PFSK-1 (cell line): ENCODE results near the gene GABRB3.

ENCODE experiments used
- FOXP2 ChIP-seq: optimal IDR thresholded peaks from 2 replicates; pipeline ENCODE3; 2011; ENCODE audit warnings: borderline replicate concordance, control low read depth, inconsistent platforms; ENCODE audit not compliant: insufficient read depth; ENCODE audit errors: extremely low read length, extremely low read depth
- REST ChIP-seq, 2 experiments: IDR thresholded peaks; 2 replicates each; pipeline versions ENCODE4 v1.6.1 to v1.8.0; 2011 to 2012; ENCODE audit warnings: low read depth in 2 of 2, low read length in 2 of 2, control low read depth in 1 of 2, inconsistent platforms in 1 of 2, mild to moderate bottlenecking in 1 of 2, moderate library complexity in 1 of 2; ENCODE audit not compliant: insufficient read depth in 1 of 2
- SIN3A ChIP-seq: IDR thresholded peaks from 2 replicates; pipeline ENCODE4 v1.6.1; 2012; ENCODE audit warnings: mild to moderate bottlenecking, low read length, moderate library complexity, borderline replicate concordance; ENCODE audit not compliant: insufficient read depth
- TAF1 ChIP-seq: IDR thresholded peaks from 2 replicates; pipeline ENCODE4 v1.6.1; 2012; ENCODE audit warnings: low read length, control low read depth, borderline replicate concordance; ENCODE audit not compliant: insufficient read depth

- TF ChIP-seq REST (IDR thresholded peaks at IDR 0.05; ENCODE audit: insufficient read depth in 1 of 2, low read depth in 2 of 2, low read length in 2 of 2) (no peak), SIN3A (no peak), TAF1 (no peak), FOXP2 (no peak)
These were observed 127.9 kb downstream of the GABRB3 start for GRCh38 chr15:26644948-26645347.
